HEK293 (cell line): ENCODE data around the gene C1QTNF12.
A peak's percentile ranks its signal among the peaks of the same experiment; 100 is the strongest.

Source experiments
- BCL11B ChIP-seq: fragments of 450-650 bp; formaldehyde crosslinking; IDR thresholded peaks from 2 replicates; pipeline ENCODE4 v1.5.1; 2016; ENCODE audit warnings: low read depth, missing biosample characterization, missing genetic modification characterization
- HIC1 ChIP-seq: fragments of 450-650 bp; formaldehyde crosslinking; IDR thresholded peaks from 2 replicates; pipeline ENCODE4 v1.5.1; 2016; ENCODE audit warnings: missing biosample characterization, missing genetic modification characterization
- IKZF3 ChIP-seq: fragments of 450-650 bp; IDR thresholded peaks from 2 replicates; pipeline ENCODE4 v1.5.0; 2018; ENCODE audit warnings: missing biosample characterization, mild to moderate bottlenecking, missing genetic modification characterization, moderate library complexity
- KLF7 ChIP-seq: fragments of 450-650 bp; formaldehyde crosslinking; IDR thresholded peaks from 2 replicates; pipeline ENCODE4 v1.5.1; 2016; ENCODE audit warnings: missing biosample characterization, missing genetic modification characterization, borderline replicate concordance
- KLF8 ChIP-seq: fragments of 450-650 bp; formaldehyde crosslinking; IDR thresholded peaks from 2 replicates; pipeline ENCODE4 v1.5.1; 2016; ENCODE audit warnings: missing biosample characterization, missing genetic modification characterization
- SP7 ChIP-seq: fragments of 450-650 bp; formaldehyde crosslinking; IDR thresholded peaks from 2 replicates; pipeline ENCODE4 v1.5.1; 2016; ENCODE audit warnings: missing biosample characterization, missing genetic modification characterization
- TRIM28 ChIP-seq: IDR thresholded peaks from 2 replicates; pipeline ENCODE4 v1.6.1; 2011; ENCODE audit warnings: low read length, control low read depth, borderline replicate concordance
- ZBTB10 ChIP-seq: fragments of 450-650 bp; formaldehyde crosslinking; IDR thresholded peaks from 2 replicates; pipeline ENCODE4 v1.5.1; 2016; ENCODE audit warnings: missing biosample characterization, missing genetic modification characterization
- ZBTB48 ChIP-seq: fragments of 450-650 bp; formaldehyde crosslinking; IDR thresholded peaks from 2 replicates; pipeline ENCODE4 v1.5.1; 2016; ENCODE audit warnings: missing biosample characterization, missing genetic modification characterization
- ZBTB49 ChIP-seq: fragments of 450-650 bp; formaldehyde crosslinking; IDR thresholded peaks from 2 replicates; pipeline ENCODE4 v1.5.1; 2016; ENCODE audit warnings: missing biosample characterization, missing genetic modification characterization, low read depth
- ZFP3 ChIP-seq: fragments of 450-650 bp; formaldehyde crosslinking; IDR thresholded peaks from 2 replicates; pipeline ENCODE4 v1.5.1; 2016; ENCODE audit warnings: low read depth, missing biosample characterization, missing genetic modification characterization
- ZFP37 ChIP-seq: fragments of 450-650 bp; formaldehyde crosslinking; IDR thresholded peaks from 2 replicates; pipeline ENCODE4 v1.5.1; 2016; ENCODE audit warnings: missing biosample characterization, missing genetic modification characterization
- ZIC2 ChIP-seq: fragments of 450-650 bp; formaldehyde crosslinking; IDR thresholded peaks from 2 replicates; pipeline ENCODE4 v1.5.1; 2016; ENCODE audit warnings: missing biosample characterization, missing genetic modification characterization
- ZNF146 ChIP-seq: fragments of 450-650 bp; formaldehyde crosslinking; IDR thresholded peaks from 2 replicates; pipeline ENCODE4 v1.5.1; 2016; ENCODE audit warnings: missing biosample characterization, missing genetic modification characterization
- ZNF311 ChIP-seq: fragments of 450-650 bp; formaldehyde crosslinking; IDR thresholded peaks from 2 replicates; pipeline ENCODE4 v1.5.1; 2017; ENCODE audit warnings: missing biosample characterization, missing genetic modification characterization, borderline replicate concordance
- ZNF366 ChIP-seq: fragments of 450-650 bp; formaldehyde crosslinking; conservative IDR thresholded peaks from 2 replicates; pipeline ENCODE4 v1.5.1; 2016; ENCODE audit warnings: missing biosample characterization, missing genetic modification characterization
- ZNF37A ChIP-seq: fragments of 450-650 bp; IDR thresholded peaks from 2 replicates; pipeline ENCODE4 v1.5.1; 2018; ENCODE audit warnings: missing biosample characterization, missing genetic modification characterization
- ZNF426 ChIP-seq: fragments of 450-650 bp; formaldehyde crosslinking; IDR thresholded peaks from 2 replicates; pipeline ENCODE4 v1.5.1; 2017; ENCODE audit warnings: missing biosample characterization, missing genetic modification characterization, mild to moderate bottlenecking, inconsistent platforms, moderate library complexity
- ZNF48 ChIP-seq: fragments of 450-650 bp; formaldehyde crosslinking; IDR thresholded peaks from 2 replicates; pipeline ENCODE4 v1.5.1; 2016; ENCODE audit warnings: missing biosample characterization, missing genetic modification characterization
- ZNF488 ChIP-seq: fragments of 450-650 bp; formaldehyde crosslinking; IDR thresholded peaks from 2 replicates; pipeline ENCODE4 v1.5.1; 2016; ENCODE audit warnings: missing biosample characterization, missing genetic modification characterization
- ZNF623 ChIP-seq: fragments of 450-650 bp; formaldehyde crosslinking; IDR thresholded peaks from 2 replicates; pipeline ENCODE4 v1.5.1; 2016; ENCODE audit warnings: missing biosample characterization, missing genetic modification characterization
- ZNF624 ChIP-seq: fragments of 450-650 bp; formaldehyde crosslinking; IDR thresholded peaks from 2 replicates; pipeline ENCODE4 v1.5.1; 2017; ENCODE audit warnings: missing biosample characterization, missing genetic modification characterization
- ZNF639 ChIP-seq: fragments of 450-650 bp; formaldehyde crosslinking; IDR thresholded peaks from 2 replicates; pipeline ENCODE4 v1.5.1; 2016; ENCODE audit warnings: missing biosample characterization, missing genetic modification characterization
- ZNF664 ChIP-seq: fragments of 450-650 bp; formaldehyde crosslinking; IDR thresholded peaks from 2 replicates; pipeline ENCODE4 v1.5.1; 2016; ENCODE audit warnings: missing biosample characterization, missing genetic modification characterization
- ZNF747 ChIP-seq: fragments of 450-650 bp; formaldehyde crosslinking; IDR thresholded peaks from 2 replicates; pipeline ENCODE4 v1.5.1; 2016; ENCODE audit warnings: missing biosample characterization, missing genetic modification characterization
- ZNF785 ChIP-seq: fragments of 450-650 bp; formaldehyde crosslinking; IDR thresholded peaks from 2 replicates; pipeline ENCODE4 v1.5.1; 2016; ENCODE audit warnings: missing biosample characterization, missing genetic modification characterization
- ZNF843 ChIP-seq: fragments of 450-650 bp; formaldehyde crosslinking; IDR thresholded peaks from 2 replicates; pipeline ENCODE4 v1.5.1; 2016; ENCODE audit warnings: missing biosample characterization, missing genetic modification characterization
- TF ChIP-seq, protein P1 (sequence below): fragments of 450-650 bp; formaldehyde crosslinking; IDR thresholded peaks from 2 replicates; pipeline ENCODE4 v1.5.1; 2016; ENCODE audit warnings: missing biosample characterization, missing genetic modification characterization
- TF ChIP-seq, protein P2 (sequence below): fragments of 450-650 bp; formaldehyde crosslinking; IDR thresholded peaks from 2 replicates; pipeline ENCODE4 v1.5.1; 2017; ENCODE audit warnings: missing biosample characterization, missing genetic modification characterization

The C1QTNF12 gene

DNA sequence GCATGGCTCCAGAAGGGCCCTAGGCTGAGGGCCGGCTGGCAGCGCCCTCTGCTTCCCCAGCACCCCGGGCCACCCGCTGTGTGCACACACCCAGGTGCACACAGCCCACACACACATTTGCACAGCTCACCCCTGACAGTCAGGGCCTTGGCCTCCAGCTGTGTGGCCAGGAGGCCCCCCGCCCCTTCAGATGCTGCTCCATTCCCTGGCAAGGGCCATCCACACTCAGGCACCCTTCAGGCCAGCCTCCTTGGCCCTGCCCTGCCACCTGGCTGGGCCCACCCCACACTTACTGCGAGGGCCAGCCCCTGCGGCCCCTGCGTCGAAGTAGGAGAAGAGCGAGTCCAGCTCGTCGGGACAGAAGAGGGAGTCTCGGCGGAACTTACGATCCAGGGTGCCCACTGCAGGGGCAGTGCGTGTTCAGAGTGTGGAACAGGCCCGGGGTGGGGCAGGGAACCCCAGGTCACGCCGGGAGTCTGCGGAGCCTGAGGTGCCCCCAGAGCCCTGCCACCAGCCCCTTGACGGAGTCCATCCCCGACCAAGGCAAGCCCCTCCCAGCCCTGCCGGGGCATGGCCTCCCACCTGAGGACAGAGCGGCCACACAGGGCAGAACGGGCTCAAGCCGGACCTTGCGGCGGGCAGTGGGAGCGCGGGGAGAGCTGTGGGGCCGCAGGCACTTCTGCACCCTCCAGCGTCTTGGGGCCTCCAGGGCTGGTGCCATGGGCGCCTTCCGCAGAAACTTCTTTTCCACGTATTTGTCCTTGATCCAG is 48.8 kb upstream of the C1QTNF12 start (continued):
- TF ChIP-seq ZNF623 (no peak), ZIC2 (tag by site-specific recombination) (0 out of 2 replicates have a peak, but pooled peaks have one; percentile 55), ZNF488 (tag by site-specific recombination) (no peak), ZFP3 (tag by site-specific recombination) (no peak), ZFP37 (tag by site-specific recombination) (no peak), IKZF3 (tag by site-specific recombination) (no peak), ZNF747 (tag by site-specific recombination) (no peak), BCL11B (tag by site-specific recombination) (no peak), HIC1 (tag by site-specific recombination) (0 out of 2 replicates have a peak, but pooled peaks have one; percentile 50), ZBTB48 (tag by site-specific recombination) (no peak), ZNF311 (tag by site-specific recombination) (no peak), ZBTB10 (tag by site-specific recombination) (no peak), KLF8 (tag by site-specific recombination) (peak; percentile 69), ZNF785 (no peak), ZNF146 (no peak), KLF7 (tag by site-specific recombination) (no peak), ZNF664 (tag by site-specific recombination) (no peak), ZNF843 (tag by site-specific recombination) (no peak), ZNF624 (no peak), ZBTB49 (tag by site-specific recombination) (no peak), ZNF37A (tag by site-specific recombination) (no peak), SP7 (no peak), ZNF426 (tag by site-specific recombination) (no peak), ZNF639 (tag by site-specific recombination) (no peak), TRIM28 (no peak), ZNF48 (no peak), ZNF366 (tag by site-specific recombination) (no peak)
- TF ChIP-seq, protein P1, sequence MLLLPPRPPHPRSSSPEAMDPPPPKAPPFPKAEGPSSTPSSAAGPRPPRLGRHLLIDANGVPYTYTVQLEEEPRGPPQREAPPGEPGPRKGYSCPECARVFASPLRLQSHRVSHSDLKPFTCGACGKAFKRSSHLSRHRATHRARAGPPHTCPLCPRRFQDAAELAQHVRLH (tag by site-specific recombination) = no peak
- TF ChIP-seq, protein P2, sequence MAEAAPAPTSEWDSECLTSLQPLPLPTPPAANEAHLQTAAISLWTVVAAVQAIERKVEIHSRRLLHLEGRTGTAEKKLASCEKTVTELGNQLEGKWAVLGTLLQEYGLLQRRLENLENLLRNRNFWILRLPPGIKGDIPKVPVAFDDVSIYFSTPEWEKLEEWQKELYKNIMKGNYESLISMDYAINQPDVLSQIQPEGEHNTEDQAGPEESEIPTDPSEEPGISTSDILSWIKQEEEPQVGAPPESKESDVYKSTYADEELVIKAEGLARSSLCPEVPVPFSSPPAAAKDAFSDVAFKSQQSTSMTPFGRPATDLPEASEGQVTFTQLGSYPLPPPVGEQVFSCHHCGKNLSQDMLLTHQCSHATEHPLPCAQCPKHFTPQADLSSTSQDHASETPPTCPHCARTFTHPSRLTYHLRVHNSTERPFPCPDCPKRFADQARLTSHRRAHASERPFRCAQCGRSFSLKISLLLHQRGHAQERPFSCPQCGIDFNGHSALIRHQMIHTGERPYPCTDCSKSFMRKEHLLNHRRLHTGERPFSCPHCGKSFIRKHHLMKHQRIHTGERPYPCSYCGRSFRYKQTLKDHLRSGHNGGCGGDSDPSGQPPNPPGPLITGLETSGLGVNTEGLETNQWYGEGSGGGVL = no peak
